GM18867 (cell line): ENCODE results near the gene ANP32B.
"Not testable (repeated sequence)": the region's sequence is repeated elsewhere in the genome, so short reads cannot be mapped to it uniquely, and the experiment has no call there.

Experiments
- ATAC-seq: cut with Tn5 transposase; IDR thresholded peaks from one replicate; pipeline ENCODE4 v1.9.1; 2021; ENCODE audit warnings: mild to moderate bottlenecking, moderate library complexity; ENCODE audit not compliant: unreplicated experiment

The ANP32B gene

GRCh38 chr9:97991818-97992217, 8.7 kb downstream of the ANP32B start:
- ATAC-seq = no peak

DNA sequence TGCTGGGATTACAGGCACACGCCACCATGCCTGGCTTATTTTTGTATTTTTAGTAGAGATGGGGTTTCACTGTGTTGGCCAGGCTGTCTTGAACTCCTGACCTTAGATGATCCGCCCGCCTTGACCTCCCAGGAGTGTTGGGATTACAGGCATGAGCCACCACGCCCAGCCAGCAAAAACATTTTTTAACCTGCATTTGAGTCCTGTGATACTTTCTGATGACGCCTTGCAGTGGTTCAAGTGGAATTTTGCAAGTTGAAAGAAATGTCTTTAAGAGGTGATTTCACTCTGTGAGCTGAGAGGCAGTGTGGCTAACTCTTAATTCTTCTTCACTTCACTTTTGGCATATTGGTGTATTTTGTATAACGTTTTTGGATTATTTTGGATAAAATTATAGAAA, 9.1 kb downstream of the ANP32B start:
- no peak for ATAC-seq

DNA sequence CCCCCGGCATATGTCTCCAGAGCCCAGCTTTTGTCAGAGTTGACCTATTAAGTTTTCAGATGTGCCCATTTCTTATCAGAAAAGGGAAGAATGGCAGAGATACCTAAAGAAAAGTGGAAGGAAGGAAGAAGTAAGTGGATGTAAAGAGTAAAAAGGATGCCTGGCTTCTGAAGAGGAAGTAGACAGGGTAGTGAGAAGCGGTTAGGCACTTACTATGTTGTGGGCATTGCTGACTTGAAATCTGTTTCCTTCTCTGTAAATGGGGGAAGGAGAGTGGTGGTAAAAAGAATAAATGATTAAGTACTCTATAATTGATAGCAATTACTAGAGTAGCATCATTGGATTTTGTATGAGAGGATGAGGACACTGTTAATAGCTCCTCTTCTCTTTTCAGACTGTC, 9.9 kb downstream of the ANP32B start:
- peak; percentile 54 for ATAC-seq

DNA sequence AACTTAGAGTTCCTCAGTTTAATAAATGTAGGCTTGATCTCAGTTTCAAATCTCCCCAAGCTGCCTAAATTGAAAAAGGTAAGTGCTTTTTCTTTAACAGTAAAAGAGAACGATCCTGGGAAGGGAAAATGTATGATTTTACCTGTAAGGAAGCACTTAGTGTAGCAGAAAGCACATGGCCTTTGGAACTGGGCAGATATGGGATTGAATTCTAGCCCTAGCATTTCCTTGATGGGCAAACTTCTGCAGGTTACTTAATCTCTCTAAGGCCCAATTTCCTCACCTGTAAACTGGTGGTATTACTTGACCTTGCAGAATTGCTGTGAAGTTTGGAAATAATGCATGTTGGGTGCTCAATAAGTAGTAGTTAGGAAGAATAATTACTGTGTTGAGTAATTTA, 11.6 kb downstream of the ANP32B start:
- no peak for ATAC-seq

DNA sequence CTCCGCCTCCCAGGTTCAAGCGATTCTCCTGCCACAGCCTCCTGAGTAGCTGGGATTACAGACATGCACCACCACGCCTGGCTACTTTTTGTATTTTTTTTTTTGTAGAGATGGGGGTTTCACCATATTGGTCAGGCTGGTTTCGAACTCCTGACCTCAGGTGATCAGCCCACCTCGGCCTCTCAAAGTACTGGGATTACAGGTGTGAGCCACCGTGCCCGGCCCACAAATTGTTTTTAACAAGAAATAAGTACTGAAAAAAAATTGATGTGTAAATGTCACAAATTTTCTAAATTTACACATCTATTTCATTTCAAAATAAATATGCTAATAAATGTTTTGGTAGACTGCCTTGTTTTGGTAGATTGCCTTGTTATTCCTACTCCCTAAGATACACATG, 13.5 kb downstream of the ANP32B start:
- not testable (repeated sequence) for ATAC-seq

DNA sequence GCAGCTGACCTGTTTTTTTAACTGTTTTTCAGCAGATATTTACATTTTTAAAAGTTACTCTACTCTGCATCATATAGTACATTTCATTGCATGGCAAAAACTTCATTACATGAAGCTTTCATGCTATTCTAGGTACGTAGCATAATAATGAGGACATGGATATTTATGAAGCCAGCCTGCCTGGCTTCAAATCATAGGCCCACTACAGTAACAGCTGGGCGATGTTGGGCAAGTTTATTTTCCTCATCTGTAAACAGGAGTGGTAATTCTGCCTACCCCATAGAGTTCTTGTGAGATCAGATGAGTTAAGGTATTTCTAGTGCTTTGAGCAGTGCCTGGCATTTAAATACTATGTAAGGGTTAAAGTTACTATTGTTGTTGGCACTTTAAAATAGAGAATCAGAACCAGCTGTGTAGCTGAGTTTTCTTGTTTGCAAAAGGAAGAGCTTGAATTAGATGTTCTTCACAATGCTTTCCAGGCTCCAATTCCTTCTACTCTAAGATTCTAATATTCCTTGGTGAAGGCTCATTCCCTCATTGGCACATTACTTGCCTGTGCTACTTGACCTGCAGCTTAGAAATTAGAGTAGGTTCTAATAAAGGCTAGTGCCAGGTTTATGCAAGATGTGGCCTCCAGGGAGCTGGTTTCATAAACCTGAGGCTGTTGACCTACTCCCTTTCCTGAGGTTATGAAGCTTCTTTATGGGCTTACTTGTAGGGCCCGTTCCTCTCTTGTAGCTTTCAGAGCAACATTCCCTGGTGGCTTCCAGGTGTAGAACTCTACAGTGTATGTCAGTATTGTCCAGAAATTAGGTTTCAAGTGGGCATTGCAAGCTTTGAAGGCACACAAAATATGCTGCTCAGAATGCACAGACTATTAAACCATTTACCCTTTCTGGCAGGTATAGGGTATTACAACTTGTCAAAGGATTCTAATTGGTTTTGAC, 14.5 kb downstream of the ANP32B start:
- ATAC-seq = no peak

GRCh38 chr9:98002808-98003207, 19.7 kb downstream of the ANP32B start:
- ATAC-seq = no peak

GRCh38 chr9:98006127-98006796, 23.1 kb downstream of the ANP32B start:
- ATAC-seq = no peak

DNA sequence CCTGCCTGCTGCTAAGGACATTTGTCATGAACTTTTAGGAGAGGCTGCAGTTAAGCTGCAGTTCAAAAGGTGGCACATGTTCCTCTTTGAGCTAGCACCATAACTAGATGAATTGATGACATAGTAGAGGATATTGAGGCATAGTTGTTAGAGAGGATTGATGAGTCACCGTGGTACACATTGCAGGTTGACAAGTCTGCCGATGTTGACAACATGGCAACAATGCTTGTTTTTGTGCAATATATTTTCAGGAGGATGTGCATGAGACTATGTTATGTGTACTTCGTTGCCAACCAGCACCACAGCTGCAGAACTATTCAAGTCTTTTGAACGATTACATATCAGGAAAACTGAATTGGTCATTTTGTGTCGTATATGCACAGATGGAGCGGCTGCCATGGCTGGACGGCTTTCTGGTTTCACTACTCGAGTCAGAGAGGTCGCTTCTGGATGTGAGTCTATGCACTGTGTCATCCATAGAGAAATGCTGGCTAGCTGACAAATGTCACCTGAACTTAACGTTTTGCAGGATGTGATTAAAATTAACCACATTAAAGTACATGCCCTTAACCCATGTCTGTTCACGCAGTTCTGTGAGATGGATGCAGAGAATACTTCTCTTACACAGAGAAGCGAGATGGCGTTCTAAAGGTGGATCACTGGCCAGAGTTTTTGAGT, 24.2 kb downstream of the ANP32B start:
- ATAC-seq = no peak

DNA sequence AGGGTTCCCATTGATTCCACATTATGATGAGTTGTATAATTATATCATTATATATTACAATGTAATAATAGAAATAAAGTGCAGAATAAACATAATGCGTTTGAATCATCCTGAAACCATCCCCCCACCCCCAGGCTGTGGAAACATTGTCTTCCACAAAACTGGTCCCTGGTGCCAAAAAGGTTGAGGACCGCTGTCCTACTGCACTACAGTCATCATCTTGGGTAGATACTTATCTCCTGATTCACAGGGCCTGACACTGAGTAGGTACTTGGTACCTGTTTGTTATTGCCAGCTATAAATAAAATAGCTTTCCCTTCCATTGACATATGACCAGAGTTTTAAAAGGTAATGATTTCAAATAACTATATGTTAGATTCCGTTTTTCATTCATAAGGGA, 25.6 kb downstream of the ANP32B start:
- ATAC-seq = no peak

GRCh38 chr9:98009437-98009836, 26.3 kb downstream of the ANP32B start:
- no peak for ATAC-seq

- no peak for ATAC-seq
These were observed 26.8 kb downstream of the ANP32B start for GRCh38 chr9:98009936-98010335.

DNA sequence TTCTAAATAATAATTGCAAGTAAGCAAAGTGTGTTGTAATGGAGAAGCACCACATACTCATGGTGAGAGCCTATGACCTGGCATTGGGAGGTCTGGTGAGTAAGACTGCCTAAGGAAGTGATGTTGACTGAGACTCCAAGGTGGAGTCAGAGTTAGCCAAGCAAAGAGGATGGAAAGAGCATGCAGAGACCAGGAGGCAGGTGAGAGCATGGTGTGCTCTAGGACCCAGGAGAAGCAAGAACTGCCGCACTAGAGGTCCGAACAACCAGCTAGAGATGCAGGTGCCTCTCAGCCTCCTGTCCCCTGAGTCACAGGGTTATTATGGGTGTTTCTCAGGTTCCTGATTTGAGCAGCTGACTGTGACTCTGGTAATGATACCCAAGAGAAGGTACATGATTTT, 27.3 kb downstream of the ANP32B start:
- ATAC-seq = peak; percentile 90

DNA sequence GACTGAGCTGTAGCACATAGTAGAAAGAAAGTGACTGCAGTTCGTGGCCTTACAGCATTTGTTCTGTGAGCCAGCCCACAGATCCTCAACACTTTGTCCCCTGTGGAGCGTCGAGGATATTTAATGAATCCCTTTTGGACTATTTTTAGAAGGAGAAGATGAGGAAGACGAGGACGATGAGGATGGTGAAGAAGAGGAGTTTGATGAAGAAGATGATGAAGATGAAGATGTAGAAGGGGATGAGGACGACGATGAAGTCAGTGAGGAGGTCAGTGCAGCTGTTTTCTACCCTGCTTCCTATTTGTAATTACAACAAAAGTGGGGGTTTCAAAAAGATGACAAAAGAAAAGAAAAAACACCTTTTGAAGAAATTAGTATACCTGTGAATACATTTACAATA, 28.0 kb downstream of the ANP32B start:
- no peak for ATAC-seq

- ATAC-seq = no peak
These were observed 33.1 kb downstream of the ANP32B start for GRCh38 chr9:98016137-98016680.

- no peak for ATAC-seq
These were observed 34.2 kb downstream of the ANP32B start for GRCh38 chr9:98017306-98017705.

DNA sequence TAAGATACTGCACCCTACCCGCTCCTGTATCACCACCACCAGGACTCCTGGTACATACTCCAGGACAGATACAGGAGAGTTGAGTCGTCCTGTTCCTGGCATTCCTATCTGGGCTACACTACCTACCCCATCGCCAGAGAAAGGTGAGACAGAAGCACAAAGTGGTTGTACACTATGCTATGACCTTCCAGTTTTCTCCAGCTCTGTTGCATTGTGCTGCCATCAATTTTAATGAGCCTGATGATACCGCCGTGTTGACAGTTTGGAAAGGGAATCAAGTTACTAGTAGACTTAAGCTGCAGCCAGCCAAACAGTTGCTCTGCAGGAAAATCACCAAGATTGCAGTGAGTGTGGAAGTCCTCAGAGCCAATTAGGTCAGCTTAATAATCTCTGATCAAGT, 35.2 kb downstream of the ANP32B start:
- ATAC-seq = no peak

DNA sequence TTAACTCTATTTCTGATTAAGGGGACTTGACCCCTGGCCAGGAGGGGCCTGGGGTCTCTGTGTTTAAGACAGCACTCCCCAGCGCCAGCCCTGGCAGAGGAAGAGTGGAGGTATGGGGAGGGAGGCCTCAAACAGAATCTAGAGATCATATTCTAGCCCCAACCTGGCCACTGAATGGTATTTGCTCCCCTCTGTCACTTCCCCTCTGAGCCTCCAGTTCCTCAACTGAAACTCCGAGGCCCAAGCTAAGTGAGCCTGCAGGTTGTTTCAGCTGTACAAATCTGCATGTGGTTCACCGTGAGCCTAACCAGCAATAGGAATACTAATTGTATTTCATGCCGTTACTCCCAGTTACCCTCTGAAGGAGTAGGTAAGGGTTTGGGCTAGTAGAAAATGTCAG, 36.0 kb downstream of the ANP32B start:
- no peak for ATAC-seq

GRCh38 chr9:98019869-98020268, 36.7 kb downstream of the ANP32B start:
- not testable (repeated sequence) for ATAC-seq

GRCh38 chr9:98020476-98021145, 37.5 kb downstream of the ANP32B start:
- no peak for ATAC-seq
